ENCODE results near the gene EPB41L3. TPM values are rescaled to one million over a fixed set of nuclear protein-coding genes. Genes with fewer than 3 reads are reported as not detected.

Gene EPB41L3
- total RNA-seq, 2 donors from 2014 or later: 12.6 to 22.5 TPM

- H3K4me3 ChIP-seq: no peak overlapping the region
- H3K36me3 ChIP-seq: no peaks in the 10 kb centered on the region
- no peak for TF ChIP-seq CTCF (IDR thresholded peaks at IDR 0.05)
- no peaks in the 10 kb centered on the region for H3K9me3 ChIP-seq
- no peak for DNase-seq (ENCODE audit: low spot score)
- H3K27me3 ChIP-seq: no peaks in the 10 kb centered on the region
- peak overlapping the region; percentile 15 to 44 for H3K27ac ChIP-seq
- H3K4me1 ChIP-seq: peaks cover 0 to 7% of the 10 kb centered on the region in 2 donors
Observed at GRCh38 chr18:5519448-5520298, 24.1 kb downstream of the EPB41L3 start.

GRCh38 chr18:5518899-5519371 lies 24.9 kb downstream of the EPB41L3 start:
- H3K36me3 ChIP-seq: no peaks in the 10 kb centered on the region
- peak overlapping the region; percentile 15 to 44 for H3K27ac ChIP-seq
- no peak overlapping the region for H3K4me3 ChIP-seq
- no peaks in the 10 kb centered on the region for H3K9me3 ChIP-seq
- H3K27me3 ChIP-seq: no peaks in the 10 kb centered on the region
- no peak for DNase-seq (ENCODE audit: low spot score)
- H3K4me1 ChIP-seq: peaks cover 0 to 7% of the 10 kb centered on the region in 2 donors
- TF ChIP-seq CTCF (IDR thresholded peaks at IDR 0.05): no peak

GRCh38 chr18:5518179-5518770 lies 25.5 kb downstream of the EPB41L3 start:
- no peaks in the 10 kb centered on the region for H3K27me3 ChIP-seq
- H3K4me1 ChIP-seq: peaks cover 0 to 7% of the 10 kb centered on the region in 2 donors
- no peak overlapping the region for H3K4me3 ChIP-seq
- no peaks in the 10 kb centered on the region for H3K36me3 ChIP-seq
- no peak for TF ChIP-seq CTCF (IDR thresholded peaks at IDR 0.05)
- DNase-seq (ENCODE audit: low spot score): no peak
- no peaks in the 10 kb centered on the region for H3K9me3 ChIP-seq
- H3K27ac ChIP-seq: peak overlapping the region; percentile 15 to 44

GRCh38 chr18:5516841-5517240 lies 27.0 kb downstream of the EPB41L3 start:
- Histone ChIP-seq H3K27ac (no peak overlapping the region), H3K36me3 (no peaks in the 10 kb centered on the region), H3K4me3 (no peak overlapping the region), H3K27me3 (no peaks in the 10 kb centered on the region), H3K9me3 (no peaks in the 10 kb centered on the region), H3K4me1 (peaks cover 0 to 7% of the 10 kb centered on the region in 2 donors)
- TF ChIP-seq CTCF (IDR thresholded peaks at IDR 0.05): no peak
- no peak for DNase-seq (ENCODE audit: low spot score)

- Histone ChIP-seq H3K36me3 (no peaks in the 10 kb centered on the region), H3K27me3 (no peaks in the 10 kb centered on the region), H3K27ac (peak overlapping the region; percentile 1 to 6), H3K4me3 (no peak overlapping the region), H3K4me1 (peaks cover 0 to 7% of the 10 kb centered on the region in 2 donors), H3K9me3 (no peaks in the 10 kb centered on the region)
- TF ChIP-seq CTCF (IDR thresholded peaks at IDR 0.05): no peak
- no peak for DNase-seq (ENCODE audit: low spot score)
Observed at GRCh38 chr18:5515011-5515784, 28.6 kb downstream of the EPB41L3 start.
